Mammary epithelial cell (primary cell): ENCODE measurements around the gene ADGRD1.

Experiments
- CTCF ChIP-seq, 2 donors: IDR thresholded peaks in 1 of 2; conservative IDR thresholded peaks in 1 of 2; 2 replicates each; pipeline ENCODE4 v1.5.1; 2011 to 2012; ENCODE audit warnings: inconsistent platforms in 2 of 2, low read length in 2 of 2, mild to moderate bottlenecking in 2 of 2, control low read depth in 1 of 2, low read depth in 1 of 2; ENCODE audit not compliant: insufficient read depth in 1 of 2; ENCODE audit errors: extremely low read depth in 1 of 2
- EZH2 ChIP-seq: IDR thresholded peaks from 2 replicates; pipeline ENCODE4 v1.6.1; 2012; ENCODE audit warnings: low read length, inconsistent platforms, borderline replicate concordance

GRCh38 chr12:130920723-130921381 is 32.9 kb upstream of the ADGRD1 start:
- TF ChIP-seq CTCF (conservative IDR thresholded peaks at IDR 0.05 in 1 of 2, IDR thresholded peaks at IDR 0.05 in 1 of 2; ENCODE audit: extremely low read depth in 1 of 2, insufficient read depth in 1 of 2, low read depth in 1 of 2, low read length in 2 of 2) (no peak), EZH2 (no peak)
